Measurements from ENCODE around the gene RNF187.

GRCh38 chr1:228528612-228529011 lies 41.4 kb downstream of the RNF187 start:
- TF ChIP-seq CTCF (IDR thresholded peaks at IDR 0.05) (no peak), POLR2AphosphoS5 (IDR thresholded peaks at IDR 0.05; ENCODE audit: low read depth, low read length) (no peak), SIN3A (IDR thresholded peaks at IDR 0.05; ENCODE audit: borderline replicate concordance, insufficient read depth, low read depth, low read length) (no peak), REST (IDR thresholded peaks at IDR 0.05; ENCODE audit: insufficient read depth in 1 of 2, low read depth in 2 of 2, low read length in 1 of 2) (no peak)

Data from Panc1 (cell line).